ENCODE results near the gene ZNF157. TPM values are rescaled to one million over a fixed set of nuclear protein-coding genes. Genes with fewer than 3 reads are reported as not detected.
A peak's percentile ranks its signal among the peaks of the same experiment; 100 is the strongest.
"Not testable (repeated sequence)": the region's sequence is repeated elsewhere in the genome, so short reads cannot be mapped to it uniquely, and the experiment has no call there.

The ZNF157 gene
- total RNA-seq: under 1 TPM; 0.40 to 0.78 (median 0.73) TPM

DNA sequence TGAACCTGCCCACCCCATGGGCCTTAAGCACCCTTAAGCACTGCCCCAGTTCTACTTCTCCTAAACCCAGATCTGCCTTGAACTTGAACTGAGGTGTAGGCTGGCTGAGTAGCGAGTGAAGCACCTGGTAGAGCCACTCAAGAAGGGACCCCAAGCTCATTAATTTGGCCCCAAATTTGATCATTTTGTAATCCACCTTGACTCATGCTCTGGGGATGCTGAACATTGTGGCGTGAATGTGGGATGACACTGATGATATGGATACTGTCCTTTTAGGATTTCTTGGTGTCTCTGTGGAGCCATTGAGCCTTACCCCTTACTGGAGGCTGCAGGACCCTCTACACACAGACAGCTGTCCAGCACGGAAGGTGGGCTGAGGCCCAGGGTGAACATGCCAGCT is at the start of gene ZNF157:
TSS of gene ZNF157 (plus strand) at position 301 of the 400 bp plus-strand sequence. CDS start at position 392, 91 bp downstream.
- DNase-seq (no peak), ATAC-seq (no peak)
- Mint-ChIP-seq H3K9me3 (no peaks in the 10 kb centered on the region), H3K27me3 (ENCODE audit: low read depth) (no peaks in the 10 kb centered on the region), H3K4me3 (no peak within 1 kb of the TSS), H3K36me3 (ENCODE audit: insufficient read depth) (no peaks in the 10 kb centered on the region), H3K4me1 (ENCODE audit: low read depth) (peaks cover 12% of the 10 kb centered on the region)

GRCh38 chrX:47321386-47321785 is 49.0 kb upstream of the ZNF157 start:
- H3K9me3 Mint-ChIP-seq: no peaks in the 10 kb centered on the region
- no peaks in the 10 kb centered on the region for H3K27me3 Mint-ChIP-seq (ENCODE audit: low read depth)
- DNase-seq: no peak
- no peak for ATAC-seq
- no peaks in the 10 kb centered on the region for H3K36me3 Mint-ChIP-seq (ENCODE audit: insufficient read depth)
- no peak overlapping the region for H3K4me3 Mint-ChIP-seq
- H3K4me1 Mint-ChIP-seq (ENCODE audit: low read depth): no peaks in the 10 kb centered on the region

- Mint-ChIP-seq H3K9me3 (no peaks in the 10 kb centered on the region), H3K27me3 (ENCODE audit: low read depth) (no peaks in the 10 kb centered on the region), H3K4me3 (no peak overlapping the region), H3K36me3 (ENCODE audit: insufficient read depth) (no peaks in the 10 kb centered on the region), H3K4me1 (ENCODE audit: low read depth) (no peaks in the 10 kb centered on the region)
- ATAC-seq: no peak
- no peak for DNase-seq
Observed at GRCh38 chrX:47321823-47322371, 48.5 kb upstream of the ZNF157 start.

DNA sequence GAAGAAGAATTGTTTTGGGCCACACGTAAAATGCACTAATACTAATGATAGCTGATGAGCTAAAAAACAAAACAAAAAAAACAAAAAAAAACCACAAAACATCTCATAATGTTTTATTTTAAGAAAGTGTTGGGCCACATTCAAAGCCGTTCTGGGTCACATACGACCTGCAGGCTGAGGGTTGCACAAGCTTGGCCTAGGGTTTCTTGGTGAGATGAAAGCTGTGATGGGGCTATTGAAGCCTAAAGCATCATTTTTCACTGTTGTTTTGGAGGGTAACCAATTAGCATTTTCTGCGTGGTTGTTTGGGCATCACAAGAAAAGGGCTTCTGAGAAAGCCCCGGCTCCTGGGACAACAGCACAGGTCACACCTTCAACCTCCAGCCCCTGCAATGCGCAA is 42.5 kb upstream of the ZNF157 start:
- no peak overlapping the region for H3K4me3 Mint-ChIP-seq
- no peaks in the 10 kb centered on the region for H3K36me3 Mint-ChIP-seq (ENCODE audit: insufficient read depth)
- H3K27me3 Mint-ChIP-seq (ENCODE audit: low read depth): no peaks in the 10 kb centered on the region
- H3K4me1 Mint-ChIP-seq (ENCODE audit: low read depth): no peaks in the 10 kb centered on the region
- DNase-seq (no peak), ATAC-seq (no peak)
- H3K9me3 Mint-ChIP-seq: no peaks in the 10 kb centered on the region

- H3K27me3 Mint-ChIP-seq (ENCODE audit: low read depth); DNase-seq; H3K4me1 Mint-ChIP-seq (ENCODE audit: low read depth); H3K4me3 Mint-ChIP-seq; ATAC-seq; H3K9me3 Mint-ChIP-seq; H3K36me3 Mint-ChIP-seq (ENCODE audit: insufficient read depth): not testable (repeated sequence)
Observed at GRCh38 chrX:47332729-47333128, 37.6 kb upstream of the ZNF157 start.

- ATAC-seq (peak in 1 of 2 donors; percentile 34), DNase-seq (no peak)
- Mint-ChIP-seq H3K9me3 (no peaks in the 10 kb centered on the region), H3K4me1 (ENCODE audit: low read depth) (no peaks in the 10 kb centered on the region), H3K4me3 (no peak overlapping the region), H3K36me3 (ENCODE audit: insufficient read depth) (no peaks in the 10 kb centered on the region), H3K27me3 (ENCODE audit: low read depth) (no peaks in the 10 kb centered on the region)
Observed at GRCh38 chrX:47351706-47352105, 18.7 kb upstream of the ZNF157 start.

DNA sequence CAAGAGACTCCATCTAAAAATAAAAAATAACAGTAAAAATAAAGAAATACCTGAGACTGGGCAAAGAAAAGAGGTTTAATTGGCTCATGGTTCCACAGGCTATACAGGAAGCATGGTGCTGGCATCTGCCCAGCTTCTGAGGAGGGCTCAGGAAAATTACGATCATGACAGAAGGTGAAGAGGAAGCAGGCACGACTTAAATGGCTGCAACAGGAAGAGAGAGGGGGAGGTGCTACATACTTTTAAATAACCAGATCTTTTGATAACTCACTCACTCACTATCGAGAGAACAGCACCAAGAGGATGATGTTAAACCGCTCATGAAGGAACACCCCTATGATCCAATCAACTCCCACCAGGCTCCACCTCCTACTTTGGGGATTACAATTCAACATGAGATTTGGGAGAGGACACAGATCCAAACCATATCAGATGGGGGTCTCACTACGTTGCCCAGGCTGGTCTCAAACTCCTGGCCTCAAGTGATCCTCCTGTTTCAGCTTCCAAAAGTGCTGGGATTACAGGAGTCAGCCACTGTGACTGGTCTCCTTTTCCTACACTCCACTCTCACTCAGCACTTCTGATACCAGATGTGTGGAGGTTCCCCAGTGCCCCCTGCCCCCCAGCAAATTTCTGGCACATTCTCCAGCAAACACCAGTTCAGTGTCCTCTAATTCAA is 11.9 kb upstream of the ZNF157 start:
- Mint-ChIP-seq H3K27me3 (ENCODE audit: low read depth) (no peaks in the 10 kb centered on the region), H3K9me3 (no peaks in the 10 kb centered on the region), H3K4me3 (peak overlapping the region; percentile 7), H3K36me3 (ENCODE audit: insufficient read depth) (no peaks in the 10 kb centered on the region), H3K4me1 (ENCODE audit: low read depth) (peaks cover 14% of the 10 kb centered on the region)
- DNase-seq: peak; percentile 17
- ATAC-seq: peak; percentile 47 to 54

- Mint-ChIP-seq H3K36me3 (ENCODE audit: insufficient read depth) (no peaks in the 10 kb centered on the region), H3K4me1 (ENCODE audit: low read depth) (peaks cover 14% of the 10 kb centered on the region), H3K9me3 (no peaks in the 10 kb centered on the region), H3K27me3 (ENCODE audit: low read depth) (no peaks in the 10 kb centered on the region), H3K4me3 (no peak overlapping the region)
- ATAC-seq (no peak), DNase-seq (no peak)
Observed at GRCh38 chrX:47360423-47361179, 9.8 kb upstream of the ZNF157 start.

DNA sequence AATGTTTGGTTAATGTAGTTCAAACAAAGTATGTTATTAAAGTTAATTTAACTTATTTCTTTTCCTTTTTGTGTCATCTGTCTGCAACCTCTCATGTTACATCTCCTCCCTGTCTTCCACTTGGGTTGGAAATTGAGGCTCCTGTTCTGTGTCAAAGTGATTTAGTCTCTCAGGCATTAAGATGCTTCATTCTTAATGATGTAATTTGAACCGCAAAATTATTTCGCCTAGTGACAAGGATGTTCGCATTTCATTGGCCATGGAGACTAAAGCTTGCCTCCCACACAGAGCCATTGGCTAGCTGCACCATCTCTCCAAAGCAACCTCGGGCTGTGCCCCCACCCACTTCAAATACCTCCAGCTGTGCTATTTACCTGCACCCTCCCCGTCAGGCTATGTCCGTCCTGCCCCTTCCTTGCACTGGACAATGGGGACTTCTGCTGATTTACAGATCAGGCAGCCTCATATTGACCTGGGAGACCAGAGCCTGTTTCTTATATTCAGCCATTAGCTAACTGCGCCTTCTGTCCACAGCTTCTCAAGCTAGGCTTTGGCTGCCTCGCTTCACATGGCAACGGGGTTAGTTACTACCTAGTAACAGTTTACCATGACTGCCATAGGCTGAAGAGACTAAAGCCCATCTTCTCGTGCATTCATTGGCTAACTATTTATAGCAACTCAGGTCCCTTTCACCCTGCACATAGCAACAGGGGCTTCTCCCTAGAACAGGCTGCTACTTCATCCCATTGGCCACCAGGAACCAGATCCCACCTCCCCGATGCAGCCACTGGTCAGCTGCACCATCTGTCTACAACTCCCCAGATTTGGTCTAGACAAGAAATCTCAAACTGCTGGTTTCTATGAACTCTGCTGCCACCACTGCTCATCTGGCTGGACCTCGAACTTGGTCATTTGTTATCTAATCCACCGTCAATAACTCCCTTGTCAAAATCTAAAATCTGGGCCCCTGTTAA is 8.6 kb upstream of the ZNF157 start:
- peak; percentile 8 for DNase-seq
- no peaks in the 10 kb centered on the region for H3K9me3 Mint-ChIP-seq
- H3K4me3 Mint-ChIP-seq: peak overlapping the region; percentile 38
- peaks cover 23% of the 10 kb centered on the region for H3K4me1 Mint-ChIP-seq (ENCODE audit: low read depth)
- H3K27me3 Mint-ChIP-seq (ENCODE audit: low read depth): no peaks in the 10 kb centered on the region
- peak; percentile 22 to 27 for ATAC-seq
- no peaks in the 10 kb centered on the region for H3K36me3 Mint-ChIP-seq (ENCODE audit: insufficient read depth)

- Mint-ChIP-seq H3K9me3 (no peaks in the 10 kb centered on the region), H3K36me3 (ENCODE audit: insufficient read depth) (no peaks in the 10 kb centered on the region), H3K27me3 (ENCODE audit: low read depth) (no peaks in the 10 kb centered on the region), H3K4me1 (ENCODE audit: low read depth) (peaks cover 16% of the 10 kb centered on the region), H3K4me3 (peak overlapping the region; percentile 90)
- peak; percentile 59 for DNase-seq
- ATAC-seq: peak; percentile 93 to 97
Observed at GRCh38 chrX:47366041-47366722, 4.2 kb upstream of the ZNF157 start.

GRCh38 chrX:47373198-47373597 is 2.8 kb downstream of the ZNF157 start:
- Mint-ChIP-seq H3K36me3 (ENCODE audit: insufficient read depth) (no peaks in the 10 kb centered on the region), H3K27me3 (ENCODE audit: low read depth) (no peaks in the 10 kb centered on the region), H3K4me3 (no peak overlapping the region), H3K9me3 (no peaks in the 10 kb centered on the region), H3K4me1 (ENCODE audit: low read depth) (peaks cover 2% of the 10 kb centered on the region)
- no peak for ATAC-seq
- no peak for DNase-seq

DNA sequence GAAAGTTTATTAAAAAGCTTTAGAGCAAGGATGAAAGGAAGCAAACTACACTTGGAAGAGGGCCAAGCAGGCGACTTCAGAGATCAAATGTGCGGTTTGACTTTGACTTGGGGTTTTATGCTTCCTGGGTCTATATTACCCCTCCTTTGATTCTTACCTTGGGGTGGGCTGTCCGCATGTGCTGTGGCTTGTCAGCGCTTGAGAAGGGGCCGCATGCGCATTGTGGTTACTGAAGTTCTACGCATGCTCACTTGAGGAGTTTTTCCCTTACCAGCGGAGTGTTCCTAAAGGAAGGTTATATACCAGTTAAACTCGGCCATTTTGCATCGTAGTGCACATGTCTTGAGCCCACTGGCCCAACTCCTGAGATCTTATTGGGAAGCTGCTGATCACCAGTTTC is 9.9 kb downstream of the ZNF157 start:
- H3K4me3 Mint-ChIP-seq: peak overlapping the region; percentile 70
- H3K27me3 Mint-ChIP-seq (ENCODE audit: low read depth): no peaks in the 10 kb centered on the region
- no peaks in the 10 kb centered on the region for H3K9me3 Mint-ChIP-seq
- H3K36me3 Mint-ChIP-seq (ENCODE audit: insufficient read depth): no peaks in the 10 kb centered on the region
- peak; percentile 73 to 76 for ATAC-seq
- peak; percentile 51 for DNase-seq
- peaks cover 16% of the 10 kb centered on the region for H3K4me1 Mint-ChIP-seq (ENCODE audit: low read depth)

GRCh38 chrX:47380837-47381236 is 10.5 kb downstream of the ZNF157 start:
- DNase-seq; H3K27me3 Mint-ChIP-seq (ENCODE audit: low read depth); H3K9me3 Mint-ChIP-seq; ATAC-seq; H3K36me3 Mint-ChIP-seq (ENCODE audit: insufficient read depth): not testable (repeated sequence)
- Mint-ChIP-seq H3K4me3 (peak overlapping the region; percentile 19), H3K4me1 (ENCODE audit: low read depth) (peaks cover 16% of the 10 kb centered on the region)
